Neuronal stem cell (in vitro differentiated cells): ENCODE measurements around the gene RAPGEF2.
A peak's percentile ranks its signal among the peaks of the same experiment; 100 is the strongest.

Source experiments
- DNase-seq: peaks from one replicate; pipeline ENCODE4 v3.0.0-alpha.2; 2013; ENCODE audit warnings: low spot score
- H2AFZ ChIP-seq: one replicate; pipeline ENCODE4 v1.6.1; 2013; ENCODE audit warnings: mild to moderate bottlenecking, low read length, inconsistent platforms
- H2AK5ac ChIP-seq: 2 replicates; pipeline ENCODE4 v1.6.1; 2013; ENCODE audit warnings: low read depth, mild to moderate bottlenecking, inconsistent platforms, low read length, moderate library complexity, mixed read lengths
- H2BK120ac ChIP-seq: 2 replicates; pipeline ENCODE4 v1.6.1; 2013; ENCODE audit warnings: low read depth, mild to moderate bottlenecking, inconsistent platforms, low read length, moderate library complexity, mixed read lengths
- H2BK12ac ChIP-seq: one replicate; pipeline ENCODE4 v1.6.1; 2013; ENCODE audit warnings: low read length, inconsistent platforms
- H2BK15ac ChIP-seq: 2 replicates; pipeline ENCODE4 v1.6.1; 2013; ENCODE audit warnings: mild to moderate bottlenecking, low read length, inconsistent platforms, mixed read lengths
- H2BK5ac ChIP-seq: one replicate; pipeline ENCODE4 v1.6.1; 2013; ENCODE audit warnings: inconsistent platforms, mild to moderate bottlenecking, low read length, moderate library complexity
- H3K14ac ChIP-seq: one replicate; pipeline ENCODE4 v1.6.1; 2013; ENCODE audit warnings: low read length, inconsistent platforms
- H3K18ac ChIP-seq: 2 replicates; pipeline ENCODE4 v1.6.1; 2013; ENCODE audit warnings: low read length, inconsistent platforms
- H3K23ac ChIP-seq: 2 replicates; pipeline ENCODE4 v1.6.1; 2013; ENCODE audit warnings: low read depth, mild to moderate bottlenecking, mixed read lengths, low read length, inconsistent platforms; ENCODE audit not compliant: poor library complexity
- H3K27ac ChIP-seq: replicated peaks from 3 replicates; pipeline ENCODE4 v1.5.1; 2013; ENCODE audit warnings: low read length, inconsistent platforms
- H3K27me3 ChIP-seq, 3 experiments: 2 replicates each; pipeline ENCODE4 v1.6.1; 2013; ENCODE audit warnings: low read length in 3 of 3, mild to moderate bottlenecking in 2 of 3, inconsistent platforms in 1 of 3, low read depth in 1 of 3, mixed read lengths in 1 of 3, moderate library complexity in 1 of 3; ENCODE audit not compliant: control insufficient read depth in 3 of 3, insufficient read depth in 3 of 3
- H3K36me3 ChIP-seq, 2 donors: replicated peaks in 1 of 2; 2 replicates each; pipeline ENCODE4 v1.6.1; 2013; ENCODE audit warnings: low read length in 2 of 2; ENCODE audit not compliant: control insufficient read depth in 2 of 2, insufficient read depth in 2 of 2
- H3K4ac ChIP-seq: 2 replicates; pipeline ENCODE4 v1.6.1; 2013; ENCODE audit warnings: inconsistent platforms, mild to moderate bottlenecking, low read length, moderate library complexity
- H3K4me1 ChIP-seq, 2 donors: 1 replicate in 1 of 2; 2 replicates in 1 of 2; pipeline ENCODE4 v1.6.1; 2013; ENCODE audit warnings: low read length in 2 of 2, low read depth in 1 of 2; ENCODE audit not compliant: control insufficient read depth in 2 of 2, insufficient read depth in 1 of 2
- H3K4me2 ChIP-seq: one replicate; pipeline ENCODE4 v1.6.1; 2013; ENCODE audit warnings: mild to moderate bottlenecking, low read length, inconsistent platforms; ENCODE audit not compliant: insufficient read depth, poor library complexity, severe bottlenecking
- H3K4me3 ChIP-seq, 2 donors: 2 replicates each; pipeline ENCODE4 v1.5.1; 2013; ENCODE audit warnings: low read length in 2 of 2, mild to moderate bottlenecking in 2 of 2, inconsistent platforms in 1 of 2, moderate library complexity in 1 of 2
- H3K79me1 ChIP-seq: one replicate; pipeline ENCODE4 v1.6.1; 2013; ENCODE audit warnings: low read depth, mild to moderate bottlenecking, inconsistent platforms, low read length, moderate library complexity
- H3K9ac ChIP-seq: one replicate; pipeline ENCODE4 v1.6.1; 2013; ENCODE audit warnings: mild to moderate bottlenecking, low read depth, low read length, inconsistent platforms; ENCODE audit not compliant: poor library complexity
- H3K9me3 ChIP-seq, 2 donors: replicated peaks in 1 of 2; 2 replicates each; pipeline versions ENCODE3 to v1.6.1; 2013; ENCODE audit warnings: low read length in 2 of 2, mild to moderate bottlenecking in 2 of 2, inconsistent platforms in 1 of 2, low read depth in 1 of 2, mixed read lengths in 1 of 2, moderate library complexity in 1 of 2; ENCODE audit not compliant: control insufficient read depth in 2 of 2, insufficient read depth in 1 of 2
- H4K8ac ChIP-seq: one replicate; pipeline ENCODE4 v1.6.1; 2013; ENCODE audit warnings: low read depth, mild to moderate bottlenecking, inconsistent platforms, low read length, moderate library complexity
- H4K91ac ChIP-seq: one replicate; pipeline ENCODE4 v1.6.1; 2013; ENCODE audit warnings: low read length, low read depth, mild to moderate bottlenecking, inconsistent platforms; ENCODE audit not compliant: poor library complexity
- WGBS, 2 donors: extraction: QIAGEN DNeasy Blood & Tissue Kit; methylation state at CpG; one replicate each; pipeline ENCODE4 v1.1.7; 2013; ENCODE audit warnings: missing lambda C conversion rate in 2 of 2, mixed read lengths in 1 of 2; ENCODE audit not compliant: insufficient read length in 2 of 2, insufficient replicate concordance in 1 of 2; ENCODE audit errors: extremely low coverage in 2 of 2; 5-methylcytosine and 5-hydroxymethylcytosine counted together

RAPGEF2 gene

DNA sequence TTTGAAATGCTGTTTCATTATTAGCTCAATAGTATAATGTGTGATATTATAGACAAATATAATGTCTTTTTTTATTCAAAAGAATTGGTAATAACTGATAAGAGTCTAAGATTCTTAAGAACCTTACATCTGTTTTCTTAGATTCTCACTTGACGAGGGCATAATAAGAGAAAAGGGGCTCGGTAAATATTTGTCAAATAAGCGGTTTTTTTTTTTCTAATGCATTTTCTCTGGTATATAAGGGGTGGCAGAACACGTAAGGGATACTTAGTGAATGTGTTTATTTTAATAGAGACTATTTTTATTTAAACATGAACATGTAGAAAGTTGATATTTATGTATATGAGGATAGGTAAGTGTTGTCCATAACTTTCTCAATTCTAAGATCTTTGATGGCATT, 200.6 kb downstream of the RAPGEF2 start:
- no CpG with 5 or more reads among the region's 4 CpGs for WGBS, 2 donors
- no peak overlapping the region for H3K23ac ChIP-seq
- no peak overlapping the region for H2BK12ac ChIP-seq

GRCh38 chr4:159305129-159305528, 202.2 kb downstream of the RAPGEF2 start:
- H3K14ac ChIP-seq: no peak overlapping the region
- no peaks in the 10 kb centered on the region for H3K79me1 ChIP-seq
- H3K27me3 ChIP-seq: no peaks in the 10 kb centered on the region
- H3K27ac ChIP-seq: no peak overlapping the region
- no peak for DNase-seq
- no peak overlapping the region for H3K4me3 ChIP-seq
- H3K4ac ChIP-seq: no peak overlapping the region
- no peak overlapping the region for H3K18ac ChIP-seq
- no peak overlapping the region for H3K9ac ChIP-seq
- no peak overlapping the region for H2AK5ac ChIP-seq
- H2BK5ac ChIP-seq: no peak overlapping the region
- H3K4me2 ChIP-seq: no peak overlapping the region
- peaks cover 2 to 13% of the 10 kb centered on the region in 2 donors for H3K9me3 ChIP-seq
- no peak overlapping the region for H4K91ac ChIP-seq
- no peak overlapping the region for H4K8ac ChIP-seq
- H3K23ac ChIP-seq: no peak overlapping the region
- H3K4me1 ChIP-seq: peaks cover 6 to 18% of the 10 kb centered on the region in 2 donors
- no CpG with 5 or more reads among the region's 2 CpGs for WGBS, 2 donors
- H3K36me3 ChIP-seq: peaks cover 2 to 6% of the 10 kb centered on the region in 2 donors
- H2BK12ac ChIP-seq: no peak overlapping the region
- no peak overlapping the region for H2BK120ac ChIP-seq
- H2BK15ac ChIP-seq: no peak overlapping the region
- H2AFZ ChIP-seq: no peak overlapping the region

More for the DNA sequence above, 200.6 kb downstream of the RAPGEF2 start:
- no peaks in the 10 kb centered on the region for H3K79me1 ChIP-seq
- H3K9ac ChIP-seq: no peak overlapping the region
- DNase-seq: no peak
- no peak overlapping the region for H3K18ac ChIP-seq
- H4K91ac ChIP-seq: no peak overlapping the region
- no peak overlapping the region for H2BK15ac ChIP-seq
- no peak overlapping the region for H3K27ac ChIP-seq
- no peak overlapping the region for H3K4ac ChIP-seq
- peaks cover 2 to 13% of the 10 kb centered on the region in 2 donors for H3K9me3 ChIP-seq
- no peak overlapping the region for H2AK5ac ChIP-seq
- no peak overlapping the region for H2AFZ ChIP-seq
- no peaks in the 10 kb centered on the region for H3K27me3 ChIP-seq
- no peak overlapping the region for H2BK5ac ChIP-seq
- H2BK120ac ChIP-seq: no peak overlapping the region
- peaks cover 2 to 6% of the 10 kb centered on the region in 2 donors for H3K36me3 ChIP-seq
- H3K4me1 ChIP-seq: peaks cover 4 to 10% of the 10 kb centered on the region in 2 donors
- H3K14ac ChIP-seq: no peak overlapping the region
- H4K8ac ChIP-seq: no peak overlapping the region
- no peak overlapping the region for H3K4me3 ChIP-seq
- H3K4me2 ChIP-seq: no peak overlapping the region

DNA sequence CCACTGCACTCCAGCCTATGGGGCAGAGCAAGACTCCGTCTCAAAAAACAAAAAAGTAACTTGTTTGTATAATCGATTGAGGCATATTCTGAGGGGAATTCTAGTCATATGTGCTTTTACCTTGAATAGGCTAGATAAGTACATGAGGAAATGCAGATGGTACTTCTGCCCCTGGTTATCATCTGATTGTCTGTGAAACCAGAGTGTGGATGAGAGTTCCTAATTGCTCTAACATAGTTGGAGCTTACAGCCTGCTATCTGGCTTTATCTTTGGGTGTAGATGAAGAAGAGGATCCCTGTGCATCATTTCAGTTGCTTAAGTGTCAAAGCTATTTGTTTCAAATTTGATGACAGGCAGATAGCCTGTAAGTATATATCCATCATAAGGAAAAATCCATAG, 205.1 kb downstream of the RAPGEF2 start:
- H2AFZ ChIP-seq: no peak overlapping the region
- no peak overlapping the region for H3K23ac ChIP-seq
- H3K18ac ChIP-seq: no peak overlapping the region
- WGBS, 2 donors: no CpG with 5 or more reads among the region's 2 CpGs
- H3K4me2 ChIP-seq: no peak overlapping the region
- H3K4me1 ChIP-seq: peaks cover 6 to 18% of the 10 kb centered on the region in 2 donors
- no peak overlapping the region for H2BK120ac ChIP-seq
- peak overlapping the region; percentile 74 for H3K27ac ChIP-seq
- no peaks in the 10 kb centered on the region for H3K27me3 ChIP-seq
- H2BK12ac ChIP-seq: no peak overlapping the region
- H3K4ac ChIP-seq: no peak overlapping the region
- no peak for DNase-seq
- H3K14ac ChIP-seq: no peak overlapping the region
- H3K36me3 ChIP-seq: peaks cover 2 to 6% of the 10 kb centered on the region in 2 donors
- H4K91ac ChIP-seq: no peak overlapping the region
- H3K9ac ChIP-seq: no peak overlapping the region
- H2BK5ac ChIP-seq: no peak overlapping the region
- no peak overlapping the region for H2BK15ac ChIP-seq
- H3K79me1 ChIP-seq: no peaks in the 10 kb centered on the region
- no peak overlapping the region for H4K8ac ChIP-seq
- no peak overlapping the region for H2AK5ac ChIP-seq
- H3K4me3 ChIP-seq: no peak overlapping the region
- H3K9me3 ChIP-seq: peaks cover 2 to 13% of the 10 kb centered on the region in 2 donors

GRCh38 chr4:159308566-159309340, 205.9 kb downstream of the RAPGEF2 start:
- H2BK12ac ChIP-seq: no peak overlapping the region
- DNase-seq: peak; percentile 64
- H2BK15ac ChIP-seq: no peak overlapping the region
- no peak overlapping the region for H4K8ac ChIP-seq
- H3K18ac ChIP-seq: no peak overlapping the region
- peak overlapping the region; percentile 15 for H2AFZ ChIP-seq
- H3K27me3 ChIP-seq: no peaks in the 10 kb centered on the region
- H3K27ac ChIP-seq: peak overlapping the region; percentile 87
- no peak overlapping the region for H4K91ac ChIP-seq
- no peak overlapping the region for H3K4me3 ChIP-seq
- H3K79me1 ChIP-seq: no peaks in the 10 kb centered on the region
- no peak overlapping the region for H3K4ac ChIP-seq
- peaks cover 6 to 18% of the 10 kb centered on the region in 2 donors for H3K4me1 ChIP-seq
- H3K23ac ChIP-seq: no peak overlapping the region
- peaks cover 2 to 6% of the 10 kb centered on the region in 2 donors for H3K36me3 ChIP-seq
- no peak overlapping the region for H3K9ac ChIP-seq
- H2AK5ac ChIP-seq: no peak overlapping the region
- no CpG with 5 or more reads among the region's 4 CpGs for WGBS, 2 donors
- no peak overlapping the region for H3K14ac ChIP-seq
- no peak overlapping the region for H3K4me2 ChIP-seq
- H3K9me3 ChIP-seq: peaks cover 2 to 13% of the 10 kb centered on the region in 2 donors
- H2BK120ac ChIP-seq: no peak overlapping the region
- H2BK5ac ChIP-seq: no peak overlapping the region
